Measurements from ENCODE around the gene GPR162. TPM values are rescaled to one million over a fixed set of nuclear protein-coding genes. Genes with fewer than 3 reads are reported as not detected.
A peak's percentile ranks its signal among the peaks of the same experiment; 100 is the strongest.

GPR162 gene
- polyA plus RNA-seq, 3 donors: 15.1 to 81.7 (median 16.0) TPM

DNA sequence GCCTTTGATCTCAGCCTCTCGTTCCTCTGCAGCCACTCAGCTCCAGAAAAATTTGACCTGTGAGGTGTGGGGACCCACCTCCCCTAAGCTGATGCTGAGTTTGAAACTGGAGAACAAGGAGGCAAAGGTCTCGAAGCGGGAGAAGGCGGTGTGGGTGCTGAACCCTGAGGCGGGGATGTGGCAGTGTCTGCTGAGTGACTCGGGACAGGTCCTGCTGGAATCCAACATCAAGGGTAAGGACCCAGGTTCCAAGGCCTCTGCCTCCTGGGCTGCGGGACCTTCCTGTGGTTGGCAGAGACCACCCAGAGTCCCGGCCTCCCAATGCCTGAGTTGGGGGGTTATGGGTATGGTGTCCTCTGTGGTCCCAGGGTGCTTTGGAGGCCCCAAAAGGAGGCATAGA is 4.5 kb upstream of the GPR162 start:
- Histone ChIP-seq H3K36me3 (replicated peaks in 1 of 2; ENCODE audit: control insufficient read depth in 1 of 2, insufficient read depth in 2 of 2, low read length in 2 of 2) (peaks cover 60 to 66% of the 10 kb centered on the region in 2 donors), H3K9ac (ENCODE audit: insufficient read depth, low read length, poor library complexity, severe bottlenecking) (no peak overlapping the region), H3K4me2 (replicated peaks; ENCODE audit: extremely low read depth, low read length, poor library complexity, severe bottlenecking) (no peak overlapping the region), H2AFZ (ENCODE audit: insufficient read depth, low read depth, low read length, poor library complexity, severe bottlenecking) (no peak overlapping the region), H3K27ac (ENCODE audit: low read depth in 1 of 2, low read length in 2 of 2) (no peak overlapping the region), H3K9me3 (replicated peaks in 1 of 2; ENCODE audit: control insufficient read depth in 1 of 2, insufficient read depth in 1 of 2, low read length in 2 of 2) (no peaks in the 10 kb centered on the region), H3K4me1 (ENCODE audit: control insufficient read depth in 1 of 2, insufficient read depth in 2 of 2, low read length in 2 of 2) (peaks cover 25 to 34% of the 10 kb centered on the region in 2 donors), H3K79me2 (ENCODE audit: insufficient read depth, low read length) (peaks cover 2% of the 10 kb centered on the region), H4K20me1 (ENCODE audit: insufficient read depth, low read length) (peaks cover 62% of the 10 kb centered on the region), H3K27me3 (ENCODE audit: control insufficient read depth in 2 of 2, insufficient read depth in 2 of 2, low read length in 2 of 2) (peaks cover 0 to 2% of the 10 kb centered on the region in 2 donors), H3K4me3 (replicated peaks in 1 of 3; ENCODE audit: low read depth in 2 of 3, low read length in 3 of 3) (no peak overlapping the region)
- TF ChIP-seq, protein P1, sequence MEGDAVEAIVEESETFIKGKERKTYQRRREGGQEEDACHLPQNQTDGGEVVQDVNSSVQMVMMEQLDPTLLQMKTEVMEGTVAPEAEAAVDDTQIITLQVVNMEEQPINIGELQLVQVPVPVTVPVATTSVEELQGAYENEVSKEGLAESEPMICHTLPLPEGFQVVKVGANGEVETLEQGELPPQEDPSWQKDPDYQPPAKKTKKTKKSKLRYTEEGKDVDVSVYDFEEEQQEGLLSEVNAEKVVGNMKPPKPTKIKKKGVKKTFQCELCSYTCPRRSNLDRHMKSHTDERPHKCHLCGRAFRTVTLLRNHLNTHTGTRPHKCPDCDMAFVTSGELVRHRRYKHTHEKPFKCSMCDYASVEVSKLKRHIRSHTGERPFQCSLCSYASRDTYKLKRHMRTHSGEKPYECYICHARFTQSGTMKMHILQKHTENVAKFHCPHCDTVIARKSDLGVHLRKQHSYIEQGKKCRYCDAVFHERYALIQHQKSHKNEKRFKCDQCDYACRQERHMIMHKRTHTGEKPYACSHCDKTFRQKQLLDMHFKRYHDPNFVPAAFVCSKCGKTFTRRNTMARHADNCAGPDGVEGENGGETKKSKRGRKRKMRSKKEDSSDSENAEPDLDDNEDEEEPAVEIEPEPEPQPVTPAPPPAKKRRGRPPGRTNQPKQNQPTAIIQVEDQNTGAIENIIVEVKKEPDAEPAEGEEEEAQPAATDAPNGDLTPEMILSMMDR (IDR thresholded peaks at IDR 0.05): no peak
- Mint-ChIP-seq H3K27me3 (ENCODE audit: low read depth in 3 of 3) (peaks cover 0 to 2% (median 1%) of the 10 kb centered on the region in 3 donors), H3K27ac (no peak overlapping the region), H3K4me3 (no peak overlapping the region), H3K36me3 (peaks cover 60 to 66% of the 10 kb centered on the region in 2 donors), H3K9me3 (peaks cover 0 to 2% (median 0%) of the 10 kb centered on the region in 7 donors), H3K4me1 (peaks cover 33% of the 10 kb centered on the region)
- DNase-seq: peak in 1 of 3 donors; percentile 1
- intact Hi-C loops (cut with micrococcal nuclease): no loop called here
- WGBS (ENCODE audit: insufficient coverage): 98% methylated on average over 7 of the region's 8 CpGs

DNA sequence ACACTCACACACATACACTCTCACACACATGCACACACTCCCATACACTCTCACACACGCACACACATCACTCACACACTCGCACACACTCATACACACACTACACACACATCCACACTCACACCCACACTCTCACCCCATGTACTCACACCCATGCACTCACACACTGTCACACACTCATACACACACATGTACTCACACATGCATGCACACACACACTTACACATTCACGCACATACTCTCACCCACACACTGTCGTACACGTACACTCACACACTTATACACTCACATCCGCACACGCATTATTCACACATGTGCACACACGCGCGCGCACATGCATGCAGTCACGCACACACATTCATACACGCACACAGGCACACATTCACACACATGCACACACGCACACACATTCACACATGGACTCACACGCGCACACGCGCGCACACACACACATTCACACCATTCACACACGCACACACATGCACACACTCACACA is 3.9 kb upstream of the GPR162 start:
- H3K4me1 ChIP-seq (ENCODE audit: control insufficient read depth in 1 of 2, insufficient read depth in 2 of 2, low read length in 2 of 2): peaks cover 23 to 34% of the 10 kb centered on the region in 2 donors
- no peak overlapping the region for H3K27ac Mint-ChIP-seq
- TF ChIP-seq, protein P1 (IDR thresholded peaks at IDR 0.05): no peak
- no peak overlapping the region for H3K4me3 ChIP-seq (replicated peaks in 1 of 3; ENCODE audit: low read depth in 2 of 3, low read length in 3 of 3)
- H3K27ac ChIP-seq (ENCODE audit: low read depth in 1 of 2, low read length in 2 of 2): no peak overlapping the region
- H3K4me1 Mint-ChIP-seq: peaks cover 33% of the 10 kb centered on the region
- no peak overlapping the region for H3K4me3 Mint-ChIP-seq
- no peaks in the 10 kb centered on the region for H3K9me3 ChIP-seq (replicated peaks in 1 of 2; ENCODE audit: control insufficient read depth in 1 of 2, insufficient read depth in 1 of 2, low read length in 2 of 2)
- intact Hi-C loops (cut with micrococcal nuclease): no loop called here
- H3K27me3 Mint-ChIP-seq (ENCODE audit: low read depth in 3 of 3): peaks cover 2 to 3% (median 3%) of the 10 kb centered on the region in 3 donors
- peaks cover 60 to 66% of the 10 kb centered on the region in 2 donors for H3K36me3 ChIP-seq (replicated peaks in 1 of 2; ENCODE audit: control insufficient read depth in 1 of 2, insufficient read depth in 2 of 2, low read length in 2 of 2)
- peak in 1 of 3 donors; percentile 3 for DNase-seq
- H3K27me3 ChIP-seq (ENCODE audit: control insufficient read depth in 2 of 2, insufficient read depth in 2 of 2, low read length in 2 of 2): peaks cover 0 to 6% of the 10 kb centered on the region in 2 donors
- H3K9ac ChIP-seq (ENCODE audit: insufficient read depth, low read length, poor library complexity, severe bottlenecking): no peak overlapping the region
- peaks cover 5% of the 10 kb centered on the region for H3K79me2 ChIP-seq (ENCODE audit: insufficient read depth, low read length)
- H3K36me3 Mint-ChIP-seq: peaks cover 60 to 66% of the 10 kb centered on the region in 2 donors
- H2AFZ ChIP-seq (ENCODE audit: insufficient read depth, low read depth, low read length, poor library complexity, severe bottlenecking): no peak overlapping the region
- no peak overlapping the region for H3K4me2 ChIP-seq (replicated peaks; ENCODE audit: extremely low read depth, low read length, poor library complexity, severe bottlenecking)
- H3K9me3 Mint-ChIP-seq: peaks cover 0 to 2% (median 0%) of the 10 kb centered on the region in 7 donors
- peaks cover 58% of the 10 kb centered on the region for H4K20me1 ChIP-seq (ENCODE audit: insufficient read depth, low read length)
- WGBS (ENCODE audit: insufficient coverage): 86% methylated on average over 17 of the region's 20 CpGs

All from CD14-positive monocyte (primary cell).